GM20431 (cell line): ENCODE data around the gene EYA2.

Source experiments
- in situ Hi-C: fragments of 300-500 bp; cut with MseI, MboI; formaldehyde crosslinking; loops from one replicate; pipeline ENCODE4 v1.15.0; 2020; ENCODE audit warnings: low sequenced_read_pairs; ENCODE audit not compliant: unreplicated experiment

The EYA2 gene

DNA sequence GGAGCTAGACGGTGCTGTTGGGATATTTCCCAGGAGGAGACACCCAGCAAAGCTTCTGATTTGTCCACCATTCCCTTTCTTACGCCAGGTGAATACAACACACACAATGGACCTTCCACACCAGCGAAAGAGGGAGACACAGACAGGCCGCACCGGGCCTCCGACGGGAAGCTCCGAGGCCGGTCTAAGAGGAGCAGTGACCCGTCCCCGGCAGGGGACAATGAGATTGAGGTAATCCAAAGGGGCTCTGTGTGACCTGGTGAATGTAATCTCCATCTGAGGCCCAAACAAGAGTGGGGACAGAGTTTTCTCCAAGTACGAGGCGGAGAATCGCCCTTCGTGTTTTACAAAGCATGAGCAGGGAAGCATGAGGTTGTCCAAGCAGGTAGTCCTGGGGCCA lies 194.5 kb downstream of the EYA2 start:
- in situ Hi-C loops, result no loop called here

DNA sequence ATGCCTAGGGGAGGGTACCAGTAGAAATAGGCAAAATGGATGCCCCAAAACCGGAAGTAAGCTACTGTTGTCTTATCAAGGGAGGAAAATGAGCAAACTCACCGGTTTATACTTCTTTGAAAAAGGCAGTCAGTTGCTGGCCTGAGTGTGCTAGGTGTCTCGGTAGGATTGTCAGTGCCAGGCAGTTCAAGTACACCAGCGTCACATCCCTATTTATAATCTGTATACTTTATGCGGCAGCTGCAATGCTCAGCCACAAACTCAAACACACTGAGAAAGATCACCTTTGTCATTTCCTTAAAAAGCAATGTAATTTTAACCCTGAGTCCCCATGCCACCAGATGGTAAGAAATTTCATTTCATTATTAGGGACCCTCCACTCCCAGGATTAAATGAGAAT lies 196.2 kb downstream of the EYA2 start:
- in situ Hi-C loops, result no loop called here

DNA sequence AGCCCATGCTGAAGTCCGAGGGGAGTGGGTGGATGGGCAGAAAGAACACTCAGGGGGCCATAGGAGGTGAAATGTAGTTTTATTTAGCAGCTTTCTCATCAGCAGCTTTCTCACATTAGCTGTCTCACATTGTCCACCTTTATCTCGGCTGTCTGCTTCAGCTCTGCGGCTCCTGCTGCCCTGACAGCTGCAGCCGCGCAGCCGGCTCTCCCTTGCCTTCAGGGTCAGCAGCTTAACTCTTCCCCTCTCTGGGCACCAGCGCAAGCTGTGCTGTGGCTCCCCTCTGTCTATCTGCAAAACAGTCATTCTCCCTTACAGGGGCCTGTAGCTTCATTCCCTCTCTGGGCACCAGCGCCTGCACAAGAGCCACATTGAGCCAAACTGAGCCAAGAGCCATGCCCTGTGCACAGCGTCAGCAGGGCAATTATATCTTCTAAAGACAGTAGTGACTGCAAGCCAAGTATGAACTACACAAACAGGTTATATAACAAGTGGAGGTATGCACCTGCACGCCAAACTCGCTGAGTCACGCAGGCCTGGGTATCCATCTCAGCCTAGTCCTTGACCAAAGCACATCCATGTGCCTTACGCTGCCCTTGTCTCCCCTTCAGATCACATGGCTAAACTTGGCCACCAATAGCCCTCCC lies 198.8 kb downstream of the EYA2 start:
- in situ Hi-C loops, result no loop called here

DNA sequence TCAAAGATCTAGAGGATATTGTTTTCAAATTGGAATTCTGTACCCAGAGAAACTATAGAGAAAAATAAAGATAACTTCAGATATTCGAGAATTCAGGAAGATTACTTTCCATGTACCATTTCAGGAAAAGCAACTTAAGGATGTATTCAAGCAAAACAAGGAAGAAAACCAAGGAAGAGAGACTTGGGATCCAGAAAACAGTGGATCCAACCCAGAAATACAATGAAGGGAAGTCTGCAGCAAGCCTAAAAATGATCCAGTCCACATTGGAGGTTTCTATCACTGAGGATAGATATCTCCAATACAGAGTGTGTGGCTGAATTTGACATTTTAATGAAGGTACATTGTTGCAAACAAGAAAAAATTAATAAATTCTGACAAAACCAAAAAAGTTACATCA lies 201.0 kb downstream of the EYA2 start:
- in situ Hi-C loops, result no loop called here

DNA sequence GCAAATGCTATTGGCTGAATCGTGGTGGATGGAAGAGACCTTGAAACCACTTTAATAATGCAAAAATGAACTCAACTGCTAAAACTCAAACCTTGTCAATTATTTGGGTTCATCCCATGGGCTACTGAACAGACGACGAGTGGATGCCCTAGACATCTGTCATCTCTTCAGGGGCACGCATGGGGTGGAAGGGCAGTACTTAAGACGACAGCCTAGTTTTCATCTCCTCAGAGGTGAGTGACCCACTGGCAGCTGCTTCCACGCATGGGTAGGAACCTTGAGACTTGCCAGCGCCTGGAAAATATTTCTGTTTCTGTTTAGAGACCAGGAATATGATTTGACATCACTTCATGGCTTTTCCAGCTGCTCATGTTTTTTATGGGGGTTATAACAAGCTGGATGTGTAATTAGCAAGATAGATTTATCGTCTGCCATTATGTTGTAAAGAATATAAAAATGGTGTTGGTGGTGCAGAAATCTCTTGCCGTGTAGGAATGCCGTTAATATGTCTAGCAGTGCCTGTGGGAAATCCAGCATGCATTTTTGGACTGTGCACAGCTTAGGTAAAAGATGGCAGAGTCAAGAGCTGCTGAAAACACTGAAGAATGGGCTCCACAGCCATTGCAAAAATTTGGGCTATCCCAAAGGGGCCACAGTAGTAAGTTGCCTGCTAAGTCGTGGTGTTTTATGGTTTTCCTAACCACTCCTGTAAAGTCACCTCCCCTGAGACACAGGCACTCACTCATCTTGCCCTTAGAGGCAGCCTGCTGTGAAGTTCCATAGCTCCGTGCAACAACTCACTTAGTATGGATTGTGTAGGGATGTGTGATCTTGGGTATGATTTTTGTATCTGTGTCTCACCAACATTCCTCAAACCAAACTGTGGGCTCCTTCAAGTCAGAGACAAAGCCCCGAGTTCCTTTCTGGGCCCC lies 203.3 kb downstream of the EYA2 start:
- in situ Hi-C loops, result no loop called here

DNA sequence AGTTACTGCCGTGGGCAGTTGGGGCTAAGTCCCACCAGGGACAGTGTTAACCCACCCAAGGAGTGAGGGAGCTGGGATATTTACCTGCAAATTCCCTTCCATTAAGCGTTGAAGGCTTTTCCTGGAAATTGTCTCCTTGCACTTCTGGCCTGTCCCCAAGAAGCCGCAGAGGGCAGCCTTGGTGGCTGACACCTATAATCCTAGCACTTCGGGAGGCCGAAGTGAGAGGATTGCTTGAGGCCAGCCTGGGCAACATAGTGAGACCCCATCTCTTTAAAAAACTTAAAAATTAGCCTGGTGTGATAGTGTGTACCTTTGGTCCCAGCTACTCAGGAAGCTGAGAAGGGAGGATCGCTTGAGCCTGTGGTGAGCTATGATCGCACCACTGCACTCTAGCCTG lies 204.4 kb downstream of the EYA2 start:
- in situ Hi-C loops, result no loop called here

DNA sequence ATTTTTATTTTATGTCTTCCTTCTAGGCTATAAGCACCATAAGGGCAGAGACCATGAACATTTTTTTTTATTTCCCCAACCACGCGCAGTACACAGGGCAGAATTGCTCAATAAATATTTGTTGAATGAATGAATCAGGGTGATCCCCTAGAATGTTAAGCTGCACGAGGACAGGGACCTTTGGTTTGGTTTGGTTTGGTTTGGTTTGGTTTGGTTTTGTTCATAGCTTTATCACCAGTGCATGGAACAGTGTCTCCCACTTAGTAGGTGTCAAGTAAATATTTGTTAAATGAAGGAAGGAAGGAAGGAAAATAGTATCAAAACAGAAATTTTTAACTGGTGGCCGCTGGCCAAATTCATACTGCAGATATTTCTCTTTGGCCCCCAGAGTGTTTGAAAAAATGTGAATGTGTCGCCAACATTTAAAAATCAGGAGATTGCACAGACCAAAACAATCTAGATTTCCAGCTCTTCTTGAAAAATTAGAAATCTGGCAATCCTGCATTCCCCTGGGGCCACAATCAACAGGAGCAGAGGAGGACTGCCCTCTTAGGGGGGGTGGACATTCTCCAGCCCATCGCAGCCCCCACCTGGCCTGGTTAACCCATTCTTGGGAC lies 205.3 kb downstream of the EYA2 start:
- in situ Hi-C loops, result no loop called here

DNA sequence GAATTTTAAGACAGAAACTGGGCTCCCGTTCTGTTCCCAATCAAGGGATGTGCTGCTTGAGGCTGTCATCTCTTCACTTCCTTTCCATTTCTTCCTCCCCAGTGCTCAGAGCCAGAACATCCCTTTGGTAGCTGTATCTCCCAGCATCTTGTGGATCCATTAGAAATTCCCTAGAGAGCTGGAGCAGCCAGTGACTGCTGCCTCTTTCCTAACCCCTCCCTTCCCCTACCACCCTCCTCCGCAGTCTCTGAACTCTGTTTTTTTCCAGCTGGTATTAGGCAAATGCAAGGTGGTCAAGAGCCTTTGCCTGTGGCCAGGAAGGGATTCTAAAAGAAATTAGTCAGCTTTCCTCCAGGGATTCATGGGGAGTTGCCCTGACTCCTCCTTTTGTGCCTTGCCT lies 208.0 kb downstream of the EYA2 start:
- in situ Hi-C loops, result no loop called here

DNA sequence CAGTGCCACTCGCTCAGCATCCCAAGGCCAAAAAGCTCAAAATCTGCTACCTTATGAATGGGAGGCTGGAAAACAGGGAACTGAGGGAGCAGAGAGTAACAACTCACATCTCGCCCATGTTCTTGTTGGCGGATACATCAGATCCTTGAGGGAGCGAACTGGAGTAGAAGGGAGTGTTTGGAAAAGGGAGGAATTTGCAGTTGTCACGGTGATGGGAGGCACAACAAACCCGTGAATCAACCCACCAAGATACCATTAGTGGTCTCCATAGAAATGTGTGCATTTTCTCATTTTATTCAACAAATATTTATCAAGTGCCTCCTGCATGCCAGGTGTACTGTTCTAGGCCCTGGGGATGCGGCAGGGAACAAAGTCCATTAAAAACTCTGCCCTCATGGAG lies 212.1 kb downstream of the EYA2 start:
- in situ Hi-C loops, result no loop called here

DNA sequence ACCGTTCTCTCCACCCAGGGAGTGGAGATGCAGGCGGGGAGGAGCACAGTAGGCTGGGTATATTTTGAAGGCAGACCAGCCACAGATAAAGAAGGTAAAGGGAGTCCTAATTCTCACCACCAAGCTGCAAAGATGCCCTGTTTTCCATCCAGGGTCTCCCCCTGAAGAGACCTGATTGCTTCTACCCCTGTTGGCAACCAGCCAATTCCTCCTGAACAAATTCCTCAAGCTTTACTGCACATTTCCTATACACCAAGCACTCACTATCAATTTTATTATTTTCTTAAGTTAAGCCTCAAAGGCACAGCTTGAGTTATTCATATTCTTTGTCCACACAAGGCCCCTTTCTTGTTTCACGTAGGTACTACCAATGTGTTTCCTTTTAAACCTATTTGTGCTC lies 214.4 kb downstream of the EYA2 start:
- in situ Hi-C loops, result no loop called here

DNA sequence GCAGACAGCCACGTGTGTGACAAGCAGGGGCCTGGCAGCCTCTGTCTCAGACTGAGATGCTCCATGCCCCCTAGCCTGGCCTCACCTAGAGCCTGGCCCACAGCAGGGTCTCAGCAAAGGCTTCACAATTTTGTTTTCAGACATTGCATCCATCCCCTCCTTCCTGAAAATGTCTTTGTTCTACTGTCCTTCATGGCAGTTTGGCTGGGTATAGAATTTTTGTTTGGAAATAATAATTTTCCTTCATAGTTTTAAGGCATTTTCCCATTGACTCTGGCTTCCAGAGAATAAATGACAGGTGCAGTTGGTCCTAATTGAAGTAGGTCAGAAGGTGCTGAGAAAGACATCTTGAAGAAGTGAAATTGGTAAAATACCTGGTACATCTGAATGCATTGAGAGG lies 216.2 kb downstream of the EYA2 start:
- in situ Hi-C loops, result no loop called here

DNA sequence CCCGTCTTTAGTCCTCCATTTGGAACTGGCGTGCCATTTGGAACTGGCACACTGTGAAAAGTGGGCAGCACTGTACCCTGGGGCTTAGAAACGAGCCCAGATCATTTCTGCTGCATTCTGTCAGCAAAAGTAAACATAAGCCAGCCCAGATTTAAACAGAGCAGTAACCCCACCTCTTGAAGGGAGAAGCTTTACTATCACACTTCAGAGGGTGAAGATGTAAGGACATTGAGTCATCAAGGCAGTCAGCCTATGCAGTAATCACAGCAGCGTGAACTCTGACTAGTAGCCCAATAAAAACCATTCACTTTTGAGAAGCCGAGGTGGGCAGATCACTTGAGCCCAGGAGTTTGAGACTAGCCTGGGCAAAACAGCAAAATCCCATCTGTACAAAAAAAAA lies 216.9 kb downstream of the EYA2 start:
- in situ Hi-C loops, result no loop called here

DNA sequence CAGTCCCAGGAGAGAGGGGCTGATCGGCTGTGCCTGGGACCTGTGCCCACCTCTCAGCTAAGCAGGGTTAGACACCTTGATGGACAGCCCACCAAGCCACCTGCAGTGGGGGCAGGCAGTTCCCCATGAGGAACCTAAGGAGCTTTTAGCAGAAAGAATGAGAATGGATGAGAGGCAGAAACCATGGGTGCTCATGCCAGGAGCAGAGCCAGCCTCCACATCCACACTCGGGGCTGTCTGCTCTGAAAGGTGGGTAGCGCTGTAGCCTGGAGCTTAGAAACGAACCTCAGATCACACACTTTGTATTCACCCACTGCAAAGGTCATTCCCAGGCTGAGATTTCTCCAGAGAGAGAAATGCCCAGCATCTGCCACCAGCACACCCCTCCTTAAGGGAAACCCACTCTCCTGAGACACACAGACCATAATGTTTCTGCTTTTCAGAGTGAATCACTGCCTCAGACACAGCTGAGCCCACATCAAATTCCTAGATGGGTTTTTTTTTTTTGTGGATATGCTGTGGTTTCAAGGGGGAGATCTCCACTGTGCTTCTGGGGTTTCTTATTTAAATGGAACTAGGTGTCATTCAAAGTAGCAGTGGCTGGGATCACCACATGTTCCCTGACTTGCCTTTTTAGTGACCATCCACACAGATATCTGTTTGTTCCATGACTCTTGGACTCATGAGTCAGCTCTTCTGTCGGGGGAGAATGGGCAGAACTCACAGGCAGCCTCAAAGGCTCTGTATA lies 218.9 kb downstream of the EYA2 start:
- in situ Hi-C loops, result no loop called here

DNA sequence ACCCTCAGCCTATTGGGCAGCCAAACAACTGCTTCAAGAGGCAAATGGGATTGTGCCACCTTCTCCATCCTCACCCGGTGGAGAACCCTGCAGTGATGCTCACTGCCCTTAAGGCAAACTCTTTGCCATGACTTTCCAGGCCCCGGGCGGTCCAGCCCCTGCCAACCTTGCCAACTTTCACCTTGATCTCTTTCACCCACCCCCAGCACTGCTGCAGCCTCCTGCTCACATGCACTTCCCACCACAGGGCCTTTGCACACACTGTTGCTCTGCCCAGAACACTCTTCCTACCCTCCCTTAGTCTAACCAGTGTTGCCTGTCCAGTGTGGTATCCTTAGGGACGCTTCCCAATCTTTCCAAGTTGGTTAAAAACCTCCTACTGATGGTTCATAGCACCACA lies 221.1 kb downstream of the EYA2 start:
- in situ Hi-C loops, result no loop called here

DNA sequence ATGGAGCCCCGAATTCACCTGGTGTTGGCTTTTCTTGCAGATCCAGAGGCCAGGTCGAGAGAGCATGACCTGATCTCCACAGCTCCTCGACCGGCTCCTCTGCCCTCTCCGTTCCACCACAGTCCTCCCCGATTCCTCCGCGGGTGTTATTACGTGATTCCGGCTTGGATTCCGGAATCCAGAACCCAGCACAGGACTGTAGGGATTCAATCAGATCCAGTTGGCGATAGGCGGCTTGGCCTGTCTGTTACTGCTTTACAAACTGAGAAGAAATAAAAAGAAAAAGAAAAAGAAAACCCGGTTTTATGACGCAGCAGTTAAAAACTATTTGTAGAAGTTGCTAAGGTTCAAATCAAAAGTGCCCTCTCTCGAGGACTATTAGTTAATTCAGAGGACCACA lies 222.7 kb downstream of the EYA2 start:
- in situ Hi-C loops, result no loop called here

DNA sequence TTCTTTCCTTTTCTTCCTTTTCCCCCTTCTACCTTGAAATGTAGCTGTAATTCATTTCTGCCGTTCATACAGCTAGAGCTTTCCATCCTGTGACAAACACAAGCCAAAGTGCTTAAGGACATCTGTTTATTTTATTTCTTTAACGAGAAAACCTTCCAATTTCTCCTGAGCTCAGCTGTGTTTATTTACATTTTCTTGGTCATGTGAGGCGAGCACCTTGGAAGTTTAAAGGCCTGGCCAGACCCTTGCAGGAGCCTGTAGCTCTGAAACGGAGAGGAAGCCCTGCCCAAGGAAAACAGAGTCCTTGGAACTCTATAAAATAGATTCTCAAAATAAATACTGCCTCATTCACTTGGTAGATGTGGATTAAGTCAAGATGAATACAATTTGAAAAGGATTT lies 223.1 kb downstream of the EYA2 start:
- in situ Hi-C loops, result no loop called here

DNA sequence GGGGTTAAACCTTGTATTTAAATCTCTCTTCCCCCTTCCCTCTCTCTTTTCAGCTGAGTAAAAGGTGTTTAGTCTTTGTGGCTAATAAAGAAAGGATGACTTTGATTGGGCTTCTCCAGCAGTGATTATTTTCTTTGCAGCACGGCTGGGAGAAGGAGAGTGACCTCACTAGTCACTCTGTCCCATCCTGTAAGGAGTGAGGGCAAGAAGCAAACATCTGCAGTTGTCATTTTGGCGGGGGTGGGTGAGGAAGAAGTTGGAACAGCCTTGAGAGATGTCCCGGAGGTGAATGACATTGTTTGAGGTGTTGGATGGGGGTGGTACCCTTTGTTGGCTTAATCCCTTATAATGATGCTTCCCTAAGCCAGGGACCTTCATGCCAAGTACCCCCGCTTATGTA lies 223.6 kb downstream of the EYA2 start:
- in situ Hi-C loops, result no loop called here

DNA sequence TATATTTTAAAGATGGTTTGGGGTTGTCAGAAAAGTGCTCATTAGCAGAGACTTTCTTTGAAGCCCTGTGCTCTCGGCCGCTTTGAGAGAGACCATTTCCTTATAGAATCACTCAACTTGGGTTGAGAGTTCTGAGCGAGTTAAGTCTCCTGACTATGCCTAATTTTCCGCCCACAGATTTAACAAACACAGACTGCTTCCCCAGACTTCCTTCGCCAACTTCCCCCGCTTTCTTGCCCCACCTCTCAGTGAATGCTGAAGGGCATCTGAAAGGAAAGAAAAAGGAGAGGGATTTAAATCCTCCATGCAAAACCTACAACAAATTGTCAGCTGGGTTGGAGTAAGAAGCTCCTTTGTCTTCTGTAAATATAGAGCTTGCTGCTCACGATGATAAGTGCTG lies 224.0 kb downstream of the EYA2 start:
- in situ Hi-C loops, result no loop called here

DNA sequence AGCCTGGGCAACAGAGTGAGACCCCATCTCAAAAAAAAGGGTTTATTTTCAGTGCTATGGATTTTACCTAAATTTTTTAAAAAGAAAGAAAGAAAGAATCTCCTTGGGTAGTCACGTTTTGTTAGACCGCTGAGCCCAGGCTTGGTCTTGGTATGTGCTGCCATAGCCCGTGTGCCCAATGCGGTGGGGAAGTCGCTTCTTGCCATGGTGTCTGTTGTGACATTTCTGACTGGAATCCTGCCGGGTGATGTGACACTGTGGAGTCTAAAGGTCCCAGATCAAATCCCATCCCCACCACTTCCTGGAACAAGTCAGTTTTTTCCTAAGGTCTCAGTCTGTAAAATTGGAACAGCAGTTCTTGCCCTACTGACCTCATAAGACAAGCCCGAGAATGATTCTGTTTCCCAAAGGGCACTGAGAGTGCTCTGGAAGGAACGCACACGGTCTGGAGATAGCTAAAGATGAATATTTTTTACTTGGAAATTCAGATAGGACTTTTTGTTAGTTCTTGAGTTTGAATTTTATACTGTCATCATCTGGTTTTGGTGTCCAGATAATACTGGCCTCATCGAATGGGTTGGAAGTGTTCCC lies 225.8 kb downstream of the EYA2 start:
- in situ Hi-C loops, result no loop called here

DNA sequence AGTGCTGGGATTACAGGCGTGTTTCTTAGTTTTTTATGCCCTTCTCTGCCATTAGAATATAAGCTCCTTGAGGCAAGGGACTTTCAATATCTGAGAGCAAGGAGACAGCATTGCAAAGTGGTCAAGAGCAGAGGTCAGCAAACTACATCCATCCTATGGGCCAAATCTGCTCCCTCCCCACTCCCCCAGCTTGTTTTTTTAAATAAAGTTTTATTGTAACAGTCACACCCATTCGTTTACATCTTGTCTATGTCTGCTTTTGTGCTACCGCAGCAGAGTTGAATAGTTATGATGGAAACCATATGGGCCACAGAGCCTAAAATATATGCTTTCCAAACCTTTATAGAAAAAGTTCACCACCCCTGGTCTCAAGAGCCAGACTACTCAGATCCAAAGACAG lies 227.9 kb downstream of the EYA2 start:
- in situ Hi-C loops, result no loop called here
